HG02852 (cell line): ENCODE results near the gene NLRP5.

Experiments used
- ATAC-seq: cut with Tn5 transposase; IDR thresholded peaks from one replicate; pipeline ENCODE4 v1.9.1; 2021; ENCODE audit warnings: mild to moderate bottlenecking, moderate library complexity; ENCODE audit not compliant: unreplicated experiment

Gene NLRP5

GRCh38 chr19:56071151-56071550 lies 84.6 kb downstream of the NLRP5 start:
- no peak for ATAC-seq

GRCh38 chr19:56076498-56076897 lies 89.9 kb downstream of the NLRP5 start:
- ATAC-seq = no peak

GRCh38 chr19:56079609-56080008 lies 93.0 kb downstream of the NLRP5 start:
- no peak for ATAC-seq

GRCh38 chr19:56080669-56081401 lies 94.3 kb downstream of the NLRP5 start:
- ATAC-seq = peak; percentile 47

- no peak for ATAC-seq
These were observed 97.1 kb downstream of the NLRP5 start for GRCh38 chr19:56083668-56084067.

GRCh38 chr19:56084835-56085536 lies 98.4 kb downstream of the NLRP5 start:
- no peak for ATAC-seq

GRCh38 chr19:56085571-56086275 lies 99.1 kb downstream of the NLRP5 start:
- no peak for ATAC-seq

GRCh38 chr19:56086671-56087430 lies 100.3 kb downstream of the NLRP5 start:
- no peak for ATAC-seq

- no peak for ATAC-seq
These were observed 101.3 kb downstream of the NLRP5 start for GRCh38 chr19:56087647-56088496.

- ATAC-seq = no peak
These were observed 102.1 kb downstream of the NLRP5 start for GRCh38 chr19:56088497-56089215.

GRCh38 chr19:56089344-56089743 lies 102.8 kb downstream of the NLRP5 start:
- no peak for ATAC-seq

GRCh38 chr19:56091066-56091490 lies 104.5 kb downstream of the NLRP5 start:
- no peak for ATAC-seq

GRCh38 chr19:56091751-56092546 lies 105.4 kb downstream of the NLRP5 start:
- no peak for ATAC-seq

GRCh38 chr19:56092685-56093631 lies 106.4 kb downstream of the NLRP5 start:
- ATAC-seq = no peak

- ATAC-seq = no peak
These were observed 107.9 kb downstream of the NLRP5 start for GRCh38 chr19:56094449-56094848.

GRCh38 chr19:56096665-56097064 lies 110.1 kb downstream of the NLRP5 start:
- no peak for ATAC-seq

- no peak for ATAC-seq
These were observed 110.7 kb downstream of the NLRP5 start for GRCh38 chr19:56097306-56097705.

- no peak for ATAC-seq
These were observed 111.2 kb downstream of the NLRP5 start for GRCh38 chr19:56097776-56098175.
